K562 (cell line): ENCODE data around the gene C3. TPM values are rescaled to one million over a fixed set of nuclear protein-coding genes. Genes with fewer than 3 reads are reported as not detected.

Source experiments
- ATAC-seq: fragments of 200-7000 bp; cut with Tn5 transposase; 3 replicates; pipeline ENCODE4 v1.9.1; 2020; ENCODE audit warnings: moderate library complexity
- BruUV-seq: library from RNA; stranded (reverse); fragments of 400-500 nt; replicated peaks from 2 replicates; lab custom pipeline; 2021; lab: Mats Ljungman, UMichigan
- CTCF ChIA-PET: fragments of 300-600 bp; formaldehyde crosslinking; extraction: SDS; loops from one replicate; lab custom pipeline; 2021; ENCODE audit warnings: low intra/inter-chr PET ratio; lab: Yijun Ruan, JAX
- POLR2A ChIA-PET: fragments of 300-600, 350-650 bp; sonication (Branson Sonifier 250); formaldehyde crosslinking; extraction: SDS; loops from one replicate; lab custom pipeline; 2021; ENCODE audit warnings: antibody characterized with exemption, inconsistent platforms; lab: Yijun Ruan, JAX
- DNase-seq, 4 experiments: peaks; one replicate each; pipeline versions ENCODE4 v3.0.0 to v3.0.0-alpha.2; 2011 to 2018; ENCODE audit warnings: low spot score in 3 of 4, mixed read lengths in 3 of 4; ENCODE audit errors: extremely low read depth in 1 of 4
- FAIRE-seq: peaks from 2 replicates; lab custom pipeline; 2011; peaks lifted over from hg19 to GRCh38; lab: Jason Lieb, UNC
- H2AFZ ChIP-seq: 2 replicates; pipeline ENCODE4 v1.6.0; 2011; ENCODE audit warnings: low read depth, low read length, control low read depth, inconsistent platforms
- H3K27ac ChIP-seq: fragments of 200-600 bp; 3 replicates; pipeline ENCODE4 v1.8.0; 2011; ENCODE audit warnings: low read depth, mild to moderate bottlenecking, control low read depth, inconsistent platforms, low read length, moderate library complexity, mixed read lengths; ENCODE audit errors: extremely low read depth
- H3K27me3 ChIP-seq, 2 experiments: fragments of 300-600 bp in 1 of 2; 2 replicates in 1 of 2; 3 replicates in 1 of 2; pipeline versions ENCODE4 v1.6.0 to v1.8.0; 2011; ENCODE audit warnings: inconsistent platforms in 2 of 2, low read length in 2 of 2, mild to moderate bottlenecking in 1 of 2, mixed read lengths in 1 of 2, moderate library complexity in 1 of 2; ENCODE audit not compliant: control insufficient read depth in 2 of 2, insufficient read depth in 2 of 2
- H3K36me3 ChIP-seq: fragments of 300-600 bp; 3 replicates; pipeline ENCODE4 v1.8.0; 2011; ENCODE audit warnings: mild to moderate bottlenecking, low read length, inconsistent platforms; ENCODE audit not compliant: control insufficient read depth, insufficient read depth
- H3K4me1 ChIP-seq, 2 experiments: fragments of 200-600 bp in 1 of 2; replicated peaks in 1 of 2; 2 replicates in 1 of 2; 3 replicates in 1 of 2; pipeline versions ENCODE4 v1.5.1 to v1.8.0; 2011; ENCODE audit warnings: inconsistent platforms in 2 of 2, low read length in 2 of 2, mild to moderate bottlenecking in 1 of 2, mixed read lengths in 1 of 2, moderate library complexity in 1 of 2; ENCODE audit not compliant: control insufficient read depth in 2 of 2, insufficient read depth in 2 of 2
- H3K4me2 ChIP-seq: 2 replicates; pipeline ENCODE4 v1.6.1; 2011; ENCODE audit warnings: low read length, control low read depth, inconsistent platforms, mixed read lengths; ENCODE audit not compliant: insufficient read depth
- H3K4me3 ChIP-seq: fragments of 200-600 bp; sonication (generic), shearing (Covaris generic); 2 replicates; pipeline ENCODE4 v1.5.1; 2016; ENCODE audit warnings: control low read depth, inconsistent platforms
- H3K79me2 ChIP-seq: fragments of 200-600 bp; 3 replicates; pipeline ENCODE4 v1.8.0; 2011; ENCODE audit warnings: low read length, inconsistent platforms; ENCODE audit not compliant: control insufficient read depth, insufficient read depth
- H3K9ac ChIP-seq, 2 experiments: 2 replicates each; pipeline versions ENCODE4 v1.6.0 to v1.6.1; 2011; ENCODE audit warnings: low read depth in 2 of 2, low read length in 2 of 2, control low read depth in 1 of 2, inconsistent platforms in 1 of 2, mild to moderate bottlenecking in 1 of 2, mixed read lengths in 1 of 2; ENCODE audit not compliant: insufficient read depth in 1 of 2
- H3K9me1 ChIP-seq: one replicate; pipeline ENCODE4 v1.6.0; 2011; ENCODE audit warnings: inconsistent platforms, mild to moderate bottlenecking, low read length, moderate library complexity; ENCODE audit not compliant: control insufficient read depth, insufficient read depth
- H3K9me3 ChIP-seq: replicated peaks from 2 replicates; pipeline ENCODE4 v1.5.1; 2011; ENCODE audit warnings: low read depth, low read length, inconsistent platforms; ENCODE audit not compliant: control insufficient read depth, insufficient read depth
- H4K20me1 ChIP-seq: replicated peaks from 2 replicates; pipeline ENCODE4 v1.6.1; 2011; ENCODE audit warnings: low read length, inconsistent platforms, mixed read lengths; ENCODE audit not compliant: control insufficient read depth, insufficient read depth
- BRCA1 ChIP-seq, 2 experiments: fragments of 450-650 bp in 1 of 2; sonication (generic) in 1 of 2; formaldehyde crosslinking in 1 of 2; IDR thresholded peaks; 2 replicates each; pipeline versions ENCODE4 v1.5.0 to v1.6.1; 2017 to 2020; ENCODE audit warnings: mild to moderate bottlenecking in 1 of 2, missing genetic modification reagents in 1 of 2
- DACH1 ChIP-seq: fragments of 450-650 bp; IDR thresholded peaks from 2 replicates; pipeline ENCODE4 v1.6.1; 2018; ENCODE audit not compliant: partially characterized antibody
- HMG20B ChIP-seq: fragments of 250-450 bp; sonication (Bioruptor Pico); IDR thresholded peaks from 2 replicates; pipeline ENCODE4 v1.5.0; 2021; ENCODE audit warnings: mild to moderate bottlenecking
- NR4A1 ChIP-seq, 2 experiments: fragments of 250-450 bp in 1 of 2; fragments of 450-650 bp in 1 of 2; sonication (Bioruptor Pico) in 1 of 2; IDR thresholded peaks; 2 replicates each; pipeline versions ENCODE4 v1.4.0 to v1.6.1; 2016 to 2020; ENCODE audit warnings: mild to moderate bottlenecking in 2 of 2, missing compliant biosample characterization in 1 of 2, missing genetic modification characterization in 1 of 2, moderate library complexity in 1 of 2
- ZBTB33 ChIP-seq: sonication (generic); formaldehyde crosslinking; IDR thresholded peaks from 2 replicates; pipeline ENCODE4 v1.8.1; 2023; ENCODE audit warnings: mild to moderate bottlenecking, missing genetic modification reagents
- whole genome bisulfite sequencing: fragments of 100-300 bp; shearing (Covaris generic); methylation state at CpG from one replicate; pipeline ENCODE4 v1.1.6; 2016; ENCODE audit warnings: low coverage, mixed read lengths; ENCODE audit not compliant: insufficient coverage; ENCODE audit errors: missing lambda C conversion rate; 5-methylcytosine and 5-hydroxymethylcytosine counted together
- in situ Hi-C: fragments of 300-500 bp; cut with MboI; formaldehyde crosslinking; loops from 4 replicates; pipeline ENCODE4 v1.15.0; 2018; ENCODE audit warnings: inconsistent platforms, mixed read lengths
- intact Hi-C: fragments of 100-400 bp; cut with micrococcal nuclease; formaldehyde crosslinking; loops from 2 replicates; pipeline ENCODE4 v1.14.2; 2022
- polyA plus RNA-seq, 8 experiments: library from polyadenylated mRNA; depleted of rRNA in 4 of 8; stranded (reverse) in 5 of 8; unstranded in 3 of 8; fragments of >200 nt; fragmentation: Nextera tagmentation in 2 of 8; fragmentation: Illumina TruSeq in 1 of 8; extraction: Ambion mirVana in 2 of 8; extraction: Trizol in 1 of 8; gene quantifications; 2 replicates each; pipeline versions ENCODE4 v1.2.1 to v1.2.3, GENCODE V29; 2011 to 2014; ENCODE audit warnings: inconsistent platforms in 1 of 8, missing spikeins in 1 of 8
- total RNA-seq, 7 experiments: library from RNA; depleted of rRNA in 6 of 7; stranded (reverse); fragments of >200 nt in 6 of 7; fragmentation: Illumina TruSeq in 2 of 7; extraction: Trizol in 2 of 7; gene quantifications; 2 replicates each; pipeline versions ENCODE4 v1.2.1 to v1.2.3, GENCODE V29; 2011 to 2021; ENCODE audit warnings: low replicate concordance in 1 of 7

The C3 gene
- total and polyA plus RNA-seq, 9 of the 15 experiments (the other 6 are each of a cell fraction or from before 2014, with no cell fraction given): 0.59 to 10.6 (median 2.2) TPM

GRCh38 chr19:6731822-6732221 is 11.4 kb upstream of the C3 start:
- Histone ChIP-seq H3K27me3 (no peaks in the 10 kb centered on the region), H3K4me1 (peaks cover 31 to 69% of the 10 kb centered on the region in 2 experiments), H3K9ac (no peak overlapping the region; a peak in 1 of 4 replicates), H3K4me2 (no peak overlapping the region), H3K9me1 (no peaks in the 10 kb centered on the region), H3K79me2 (peaks cover 19% of the 10 kb centered on the region), H3K9me3 (no peaks in the 10 kb centered on the region), H3K27ac (no peak overlapping the region), H3K4me3 (no peak overlapping the region), H3K36me3 (peaks cover 3% of the 10 kb centered on the region; the same call in 1 of the 3 replicates), H4K20me1 (no peaks in the 10 kb centered on the region), H2AFZ (no peak overlapping the region)
- no peak for DNase-seq
- BruUV-seq: no TSS peak
- intact Hi-C loops (loop anchor here (10.0 kb wide), 1 partner anchor 217 kb away; no protein-coding TSS in a partner anchor), in situ Hi-C loops (no loop called here)
- no peak for ATAC-seq
- ChIA-PET POLR2A (no interaction called here), CTCF (no interaction called here)
- TF ChIP-seq ZBTB33 (CRISPR knock-in tag) (peak; percentile 88), NR4A1 (CRISPR knock-in tag; IDR thresholded peaks at IDR 0.05) (no peak), NR4A1 (tag; IDR thresholded peaks at IDR 0.05) (no peak), DACH1 (no peak), HMG20B (CRISPR knock-in tag) (no peak), BRCA1 (IDR thresholded peaks at IDR 0.05) (no peak), BRCA1 (CRISPR knock-in tag; IDR thresholded peaks at IDR 0.05) (no peak)
- 86% methylated on average over 18 of the region's 22 CpGs for WGBS
- no peak for FAIRE-seq
